HG03066 (cell line): ENCODE data around the gene TBC1D10B.

Experiments
- ATAC-seq: cut with Tn5 transposase; IDR thresholded peaks from one replicate; pipeline ENCODE4 v1.9.1; 2021; ENCODE audit warnings: low read depth; ENCODE audit not compliant: unreplicated experiment

TBC1D10B gene

GRCh38 chr16:30375864-30376263 lies 5.6 kb upstream of the TBC1D10B start:
- ATAC-seq: no peak

- no peak for ATAC-seq
Measured at GRCh38 chr16:30374538-30374937, 4.2 kb upstream of the TBC1D10B start, which contains the start of gene MYL11. Gene MYL11, plus strand, starts transcription at chr16:30374802. Its CDS starts 56 bp downstream, at chr16:30374858.

- no peak for ATAC-seq
Measured at GRCh38 chr16:30372725-30373124, 2.4 kb upstream of the TBC1D10B start.

- no peak for ATAC-seq
Measured at GRCh38 chr16:30372038-30372712, 1.9 kb upstream of the TBC1D10B start.

GRCh38 chr16:30371248-30371816 lies 1.0 kb upstream of the TBC1D10B start:
- ATAC-seq: no peak

GRCh38 chr16:30369938-30370455 lies 297 bp downstream of the TBC1D10B start:
- ATAC-seq: no peak

GRCh38 chr16:30369091-30369937 lies 980 bp downstream of the TBC1D10B start:
- ATAC-seq: no peak

- no peak for ATAC-seq
Measured at GRCh38 chr16:30368792-30369090, 1.6 kb downstream of the TBC1D10B start.

- no peak for ATAC-seq
Measured at GRCh38 chr16:30368122-30368791, 2.0 kb downstream of the TBC1D10B start.

- ATAC-seq: no peak
Measured at GRCh38 chr16:30367349-30368009, 2.8 kb downstream of the TBC1D10B start.

- ATAC-seq: no peak
Measured at GRCh38 chr16:30366511-30366910, 3.8 kb downstream of the TBC1D10B start.

GRCh38 chr16:30365200-30365599 lies 5.1 kb downstream of the TBC1D10B start:
- no peak for ATAC-seq

- ATAC-seq: no peak
Measured at GRCh38 chr16:30361180-30361579, 9.1 kb downstream of the TBC1D10B start.

GRCh38 chr16:30359871-30360170 lies 10.5 kb downstream of the TBC1D10B start:
- ATAC-seq: no peak

GRCh38 chr16:30358990-30359870 lies 11.1 kb downstream of the TBC1D10B start:
- no peak for ATAC-seq

GRCh38 chr16:30358577-30358936 lies 11.7 kb downstream of the TBC1D10B start:
- no peak for ATAC-seq

- ATAC-seq: no peak
Measured at GRCh38 chr16:30357715-30358576, 12.3 kb downstream of the TBC1D10B start.

GRCh38 chr16:30357085-30357714 lies 13.1 kb downstream of the TBC1D10B start:
- no peak for ATAC-seq
